DOHH2 (cell line): ENCODE measurements around the gene PSAP.

Experiments
- CTCF ChIP-seq: fragments of 200-600 bp; sonication (generic); IDR thresholded peaks from one replicate; pipeline ENCODE4 v1.5.1; 2014; ENCODE audit warnings: antibody characterized with exemption, mild to moderate bottlenecking, low read depth, low read length; ENCODE audit not compliant: poor library complexity, severe bottlenecking
- EZH2phosphoT487 ChIP-seq: fragments of 200-600 bp; sonication (generic); IDR thresholded peaks from 2 replicates; pipeline ENCODE4 v1.6.1; 2017; ENCODE audit warnings: borderline replicate concordance, mild to moderate bottlenecking, antibody characterized with exemption, low read length, moderate library complexity, mixed read lengths

GRCh38 chr10:71818674-71819260 is 32.3 kb downstream of the PSAP start:
- TF ChIP-seq EZH2phosphoT487 (no peak), CTCF (no peak)
